Measurements from ENCODE around the gene TMEM108. TPM values are rescaled to one million over a fixed set of nuclear protein-coding genes. Genes with fewer than 3 reads are reported as not detected.
A peak's percentile ranks its signal among the peaks of the same experiment; 100 is the strongest.

Gene TMEM108
- total RNA-seq, 2 experiments from 2014 or later = not detected

GRCh38 chr3:133038731-133039375 lies 662 bp downstream of the TMEM108 start:
- Histone ChIP-seq H3K9me2 (ENCODE audit: insufficient read depth, low read length) (no peaks in the 10 kb centered on the region), H3K27ac (ENCODE audit: low read depth, low read length, poor library complexity, severe bottlenecking) (no peak overlapping the region), H3K79me2 (ENCODE audit: insufficient read depth, low read depth, low read length) (no peaks in the 10 kb centered on the region), H2AFZ (ENCODE audit: low read length) (no peak overlapping the region), H3K9me3 (ENCODE audit: low read length) (no peaks in the 10 kb centered on the region), H3K4me2 (ENCODE audit: low read length) (no peak overlapping the region), H3K36me3 (ENCODE audit: insufficient read depth, low read length) (no peaks in the 10 kb centered on the region), H3K4me1 (ENCODE audit: insufficient read depth, low read length, poor library complexity, severe bottlenecking) (no peaks in the 10 kb centered on the region), H4K20me1 (ENCODE audit: insufficient read depth, low read length) (no peaks in the 10 kb centered on the region), H3K4me3 (ENCODE audit: low read depth, low read length, poor library complexity, severe bottlenecking) (no peak overlapping the region)
- intact Hi-C loops (cut with micrococcal nuclease; ENCODE audit: unreplicated experiment) = no loop called here
- BruUV-seq (replicated peaks) = no TSS peak
- ChIA-PET CTCF (ENCODE audit: unreplicated experiment) (no interaction called here), POLR2A (interaction anchor here (0.9 to 1.1 kb wide), 2 partner anchors 31 to 148 kb away, joined by 3 read pairs; no protein-coding TSS in a partner anchor)
- no peak for DNase-seq (ENCODE audit: low spot score)
- TF ChIP-seq, protein P1, sequence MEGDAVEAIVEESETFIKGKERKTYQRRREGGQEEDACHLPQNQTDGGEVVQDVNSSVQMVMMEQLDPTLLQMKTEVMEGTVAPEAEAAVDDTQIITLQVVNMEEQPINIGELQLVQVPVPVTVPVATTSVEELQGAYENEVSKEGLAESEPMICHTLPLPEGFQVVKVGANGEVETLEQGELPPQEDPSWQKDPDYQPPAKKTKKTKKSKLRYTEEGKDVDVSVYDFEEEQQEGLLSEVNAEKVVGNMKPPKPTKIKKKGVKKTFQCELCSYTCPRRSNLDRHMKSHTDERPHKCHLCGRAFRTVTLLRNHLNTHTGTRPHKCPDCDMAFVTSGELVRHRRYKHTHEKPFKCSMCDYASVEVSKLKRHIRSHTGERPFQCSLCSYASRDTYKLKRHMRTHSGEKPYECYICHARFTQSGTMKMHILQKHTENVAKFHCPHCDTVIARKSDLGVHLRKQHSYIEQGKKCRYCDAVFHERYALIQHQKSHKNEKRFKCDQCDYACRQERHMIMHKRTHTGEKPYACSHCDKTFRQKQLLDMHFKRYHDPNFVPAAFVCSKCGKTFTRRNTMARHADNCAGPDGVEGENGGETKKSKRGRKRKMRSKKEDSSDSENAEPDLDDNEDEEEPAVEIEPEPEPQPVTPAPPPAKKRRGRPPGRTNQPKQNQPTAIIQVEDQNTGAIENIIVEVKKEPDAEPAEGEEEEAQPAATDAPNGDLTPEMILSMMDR (conservative IDR thresholded peaks at IDR 0.05; ENCODE audit: low read length) = no peak
- TF ChIP-seq EZH2phosphoT487 (IDR thresholded peaks at IDR 0.05; ENCODE audit: borderline replicate concordance, low read depth, low read length) = no peak

GRCh38 chr3:133040696-133041523 lies 2.7 kb downstream of the TMEM108 start:
- TF ChIP-seq, protein P1 (conservative IDR thresholded peaks at IDR 0.05; ENCODE audit: low read length) = peak; percentile 84
- TF ChIP-seq EZH2phosphoT487 (IDR thresholded peaks at IDR 0.05; ENCODE audit: borderline replicate concordance, low read depth, low read length) = no peak
- Histone ChIP-seq H3K9me3 (ENCODE audit: low read length) (no peaks in the 10 kb centered on the region), H3K4me2 (ENCODE audit: low read length) (no peak overlapping the region), H3K9me2 (ENCODE audit: insufficient read depth, low read length) (no peaks in the 10 kb centered on the region), H4K20me1 (ENCODE audit: insufficient read depth, low read length) (no peaks in the 10 kb centered on the region), H3K27ac (ENCODE audit: low read depth, low read length, poor library complexity, severe bottlenecking) (no peak overlapping the region), H3K36me3 (ENCODE audit: insufficient read depth, low read length) (no peaks in the 10 kb centered on the region), H3K4me3 (ENCODE audit: low read depth, low read length, poor library complexity, severe bottlenecking) (no peak overlapping the region), H3K79me2 (ENCODE audit: insufficient read depth, low read depth, low read length) (no peaks in the 10 kb centered on the region), H2AFZ (ENCODE audit: low read length) (no peak overlapping the region), H3K4me1 (ENCODE audit: insufficient read depth, low read length, poor library complexity, severe bottlenecking) (no peaks in the 10 kb centered on the region)
- DNase-seq (ENCODE audit: low spot score) = peak; percentile 62
- intact Hi-C loops (cut with micrococcal nuclease; ENCODE audit: unreplicated experiment) = loop anchor here (1.0 to 5.0 kb wide), 3 partner anchors 314 to 382 kb away; no protein-coding TSS in a partner anchor
- ChIA-PET POLR2A (interaction anchor here (0.7 kb wide), 1 partner anchor 1042 kb away, joined by 3 read pairs; no protein-coding TSS in a partner anchor), CTCF (ENCODE audit: unreplicated experiment) (no interaction called here)
- no TSS peak for BruUV-seq (replicated peaks)
